ENCODE data around the gene UBTF. TPM values are rescaled to one million over a fixed set of nuclear protein-coding genes. Genes with fewer than 3 reads are reported as not detected.

The UBTF gene
- total and polyA plus RNA-seq, 2 of the 8 experiments (the other 6 are each of a cell fraction or from before 2014, with no cell fraction given) = 14.7 to 106 TPM

DNA sequence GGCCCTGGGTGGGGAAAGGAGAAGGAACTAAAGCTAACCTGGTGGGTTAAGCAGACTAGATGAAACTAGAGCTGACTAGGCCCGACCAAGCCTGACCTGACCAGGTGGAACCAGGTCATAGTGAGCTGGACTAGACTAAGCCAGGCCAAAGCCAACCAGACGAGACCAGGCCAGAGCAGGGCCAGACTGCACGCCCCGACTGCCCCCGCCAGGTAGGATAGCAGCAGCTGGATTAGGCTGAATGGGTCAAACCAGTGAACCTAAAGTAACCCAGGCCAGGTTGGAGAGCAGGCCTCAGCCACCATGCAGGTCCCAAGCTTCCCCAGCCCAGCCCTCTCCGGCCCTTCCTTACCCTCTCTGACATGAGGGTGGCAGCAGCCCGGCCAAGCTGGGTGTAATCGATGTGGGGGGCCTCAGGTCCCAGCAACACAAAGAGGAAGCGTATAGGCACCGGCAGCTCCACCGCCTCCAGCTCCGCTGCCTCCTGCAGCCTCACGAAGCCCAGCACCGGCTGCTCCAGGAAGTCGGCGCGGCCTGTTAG lies 39.4 kb upstream of the UBTF start:
- 87% methylated on average over 17 of the region's 17 CpGs; no CpG with 5 or more reads in 1 of the 2 experiments for WGBS, 2 experiments (ENCODE audit: extremely low coverage in 1 of 2, insufficient coverage in 1 of 2, insufficient read length in 1 of 2, insufficient replicate concordance in 2 of 2, low coverage in 1 of 2, low lambda C conversion rate in 2 of 2, missing lambda C conversion rate in 1 of 2)
- Histone ChIP-seq H2BK5ac (ENCODE audit: low read depth, low read length) (no peak overlapping the region; the same call in none of the 2 replicates), H2BK20ac (ENCODE audit: low read length) (no peak overlapping the region), H3K56ac (replicated peaks; ENCODE audit: insufficient read length, low read depth, low read length) (no peak overlapping the region), H3K4me3 (ENCODE audit: extremely low read depth in 1 of 4, insufficient read depth in 2 of 4, low read depth in 3 of 4, low read length in 4 of 4) (no peak overlapping the region), H3K27ac (ENCODE audit: low read depth, low read length) (no peak overlapping the region), H4K8ac (ENCODE audit: extremely low read depth, insufficient read depth, low read length) (no peak overlapping the region), H3K23me2 (ENCODE audit: low read depth, low read length) (peaks cover 4% of the 10 kb centered on the region; the same call in 1 of the 2 replicates), H3K9ac (replicated peaks in 1 of 4; ENCODE audit: extremely low read depth in 1 of 4, low read depth in 3 of 4, low read length in 3 of 4) (no peak overlapping the region), H4K20me1 (replicated peaks in 1 of 2; ENCODE audit: control insufficient read depth in 1 of 2, insufficient read depth in 2 of 2, low read length in 2 of 2) (no peaks in the 10 kb centered on the region), H2AK5ac (ENCODE audit: low read depth, low read length) (no peak overlapping the region), H3K4ac (replicated peaks; ENCODE audit: insufficient read length, low read depth, low read length) (no peak overlapping the region), H3K18ac (ENCODE audit: extremely low read depth, low read length) (no peak overlapping the region), H3K27me3 (replicated peaks in 1 of 4; ENCODE audit: control insufficient read depth in 3 of 4, extremely low read depth in 1 of 4, insufficient read depth in 3 of 4, low read length in 3 of 4) (no peaks in the 10 kb centered on the region), H2BK15ac (ENCODE audit: low read length) (peak overlapping the region; percentile 18; the same call in 1 of the 2 replicates), H3K36me3 (ENCODE audit: control insufficient read depth in 2 of 4, insufficient read depth in 4 of 4, low read length in 3 of 4) (no peaks in the 10 kb centered on the region), H2BK120ac (replicated peaks; ENCODE audit: low read depth, low read length) (no peak overlapping the region), H3K79me2 (ENCODE audit: control insufficient read depth in 1 of 2, insufficient read depth in 2 of 2, low read length in 2 of 2) (no peaks in the 10 kb centered on the region), H2BK12ac (ENCODE audit: low read depth, low read length) (0 out of 2 replicates have a peak overlapping the region, but pooled peaks have one; percentile 9), H3K23ac (ENCODE audit: insufficient read length) (no peak overlapping the region), H3K14ac (ENCODE audit: insufficient read length) (no peak overlapping the region), H3K4me1 (replicated peaks in 1 of 4; ENCODE audit: control insufficient read depth in 3 of 4, insufficient read depth in 4 of 4, low read length in 3 of 4) (peaks cover 0 to 2% (median 0%) of the 10 kb centered on the region in 4 experiments; a peak in 1 of 7 replicates), H3K9me3 (ENCODE audit: insufficient read depth in 2 of 2, low read depth in 1 of 2, low read length in 1 of 2) (no peaks in the 10 kb centered on the region), H4K5ac (ENCODE audit: insufficient read length, low read depth, low read length) (no peak overlapping the region), H2AFZ (ENCODE audit: low read length) (no peak overlapping the region), H3K79me1 (ENCODE audit: low read depth, low read length) (no peaks in the 10 kb centered on the region), H4K91ac (replicated peaks; ENCODE audit: insufficient read length, low read length) (no peak overlapping the region), H3K4me2 (ENCODE audit: insufficient read depth in 1 of 2, low read depth in 2 of 2, low read length in 2 of 2) (no peak overlapping the region)
- no peak for DNase-seq (ENCODE audit: low read depth in 1 of 2, low spot score in 2 of 2)
- ChIA-PET POLR2A (ENCODE audit: partially characterized antibody) (interaction anchor here (1.2 to 1.7 kb wide), 2 partner anchors 12 to 56 kb away, joined by 5 to 6 read pairs; no protein-coding TSS in a partner anchor), CTCF (ENCODE audit: partially characterized antibody) (interaction anchor here (0.5 to 1.9 kb wide), 16 partner anchors 12 to 1375 kb away, joined by 3 to 5 read pairs (median 3); no protein-coding TSS in a partner anchor)
- FAIRE-seq = no peak
- TF ChIP-seq, protein P1, sequence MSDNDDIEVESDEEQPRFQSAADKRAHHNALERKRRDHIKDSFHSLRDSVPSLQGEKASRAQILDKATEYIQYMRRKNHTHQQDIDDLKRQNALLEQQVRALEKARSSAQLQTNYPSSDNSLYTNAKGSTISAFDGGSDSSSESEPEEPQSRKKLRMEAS (IDR thresholded peaks at IDR 0.05) = no peak
- TF ChIP-seq, protein P2, sequence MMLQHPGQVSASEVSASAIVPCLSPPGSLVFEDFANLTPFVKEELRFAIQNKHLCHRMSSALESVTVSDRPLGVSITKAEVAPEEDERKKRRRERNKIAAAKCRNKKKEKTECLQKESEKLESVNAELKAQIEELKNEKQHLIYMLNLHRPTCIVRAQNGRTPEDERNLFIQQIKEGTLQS (IDR thresholded peaks at IDR 0.05; ENCODE audit: insufficient read depth, low read depth, low read length) = no peak
- TF ChIP-seq RXRA (IDR thresholded peaks at IDR 0.05; ENCODE audit: insufficient read depth, low read depth, low read length) = no peak
- TF ChIP-seq ASH2L (IDR thresholded peaks at IDR 0.05; ENCODE audit: low read length) = no peak
